GM12873 (cell line): Measurements from ENCODE around the gene CR2.

ENCODE experiments used
- TF ChIP-seq, protein P1 (sequence below): IDR thresholded peaks from 2 replicates; pipeline ENCODE4 v1.5.1; 2012; ENCODE audit warnings: low read depth, mild to moderate bottlenecking, moderate library complexity, low read length, control low read depth; ENCODE audit not compliant: insufficient read depth; ENCODE audit errors: missing control alignments

CR2 gene

DNA sequence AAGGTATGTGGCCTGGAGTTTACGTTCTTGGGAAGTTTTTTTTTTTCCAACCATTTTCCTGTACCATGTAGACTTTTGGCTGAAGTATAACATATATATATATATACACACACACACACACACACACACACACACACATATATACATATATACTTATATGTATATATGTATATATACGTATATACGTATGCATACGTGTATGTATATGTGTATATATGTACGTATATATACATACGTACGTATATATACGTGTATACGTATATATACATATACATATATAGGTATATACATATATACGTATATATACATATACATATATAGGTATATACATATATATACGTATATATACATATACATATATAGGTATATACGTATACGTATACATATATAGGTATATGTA, 60.8 kb downstream of the CR2 start:
- TF ChIP-seq, protein P1, sequence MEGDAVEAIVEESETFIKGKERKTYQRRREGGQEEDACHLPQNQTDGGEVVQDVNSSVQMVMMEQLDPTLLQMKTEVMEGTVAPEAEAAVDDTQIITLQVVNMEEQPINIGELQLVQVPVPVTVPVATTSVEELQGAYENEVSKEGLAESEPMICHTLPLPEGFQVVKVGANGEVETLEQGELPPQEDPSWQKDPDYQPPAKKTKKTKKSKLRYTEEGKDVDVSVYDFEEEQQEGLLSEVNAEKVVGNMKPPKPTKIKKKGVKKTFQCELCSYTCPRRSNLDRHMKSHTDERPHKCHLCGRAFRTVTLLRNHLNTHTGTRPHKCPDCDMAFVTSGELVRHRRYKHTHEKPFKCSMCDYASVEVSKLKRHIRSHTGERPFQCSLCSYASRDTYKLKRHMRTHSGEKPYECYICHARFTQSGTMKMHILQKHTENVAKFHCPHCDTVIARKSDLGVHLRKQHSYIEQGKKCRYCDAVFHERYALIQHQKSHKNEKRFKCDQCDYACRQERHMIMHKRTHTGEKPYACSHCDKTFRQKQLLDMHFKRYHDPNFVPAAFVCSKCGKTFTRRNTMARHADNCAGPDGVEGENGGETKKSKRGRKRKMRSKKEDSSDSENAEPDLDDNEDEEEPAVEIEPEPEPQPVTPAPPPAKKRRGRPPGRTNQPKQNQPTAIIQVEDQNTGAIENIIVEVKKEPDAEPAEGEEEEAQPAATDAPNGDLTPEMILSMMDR: no peak

DNA sequence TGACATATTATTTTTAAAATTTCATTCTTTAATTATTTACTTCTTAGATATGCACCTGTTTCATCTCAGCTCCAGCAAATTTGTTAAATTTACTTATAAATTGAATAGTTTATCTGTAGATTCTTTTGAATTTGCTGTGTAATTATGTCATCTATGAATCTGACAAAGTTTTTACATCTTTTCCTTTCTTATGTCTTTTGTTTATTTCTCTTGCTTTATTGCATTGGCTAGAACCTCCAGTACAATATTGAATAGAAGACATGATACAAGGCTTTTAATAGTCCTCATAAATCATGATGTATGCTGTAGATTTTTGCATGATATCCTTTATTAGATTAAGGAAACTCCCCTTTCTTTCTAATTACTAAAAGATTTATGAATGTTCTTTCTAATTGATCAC, 62.6 kb downstream of the CR2 start:
- TF ChIP-seq, protein P1: no peak

DNA sequence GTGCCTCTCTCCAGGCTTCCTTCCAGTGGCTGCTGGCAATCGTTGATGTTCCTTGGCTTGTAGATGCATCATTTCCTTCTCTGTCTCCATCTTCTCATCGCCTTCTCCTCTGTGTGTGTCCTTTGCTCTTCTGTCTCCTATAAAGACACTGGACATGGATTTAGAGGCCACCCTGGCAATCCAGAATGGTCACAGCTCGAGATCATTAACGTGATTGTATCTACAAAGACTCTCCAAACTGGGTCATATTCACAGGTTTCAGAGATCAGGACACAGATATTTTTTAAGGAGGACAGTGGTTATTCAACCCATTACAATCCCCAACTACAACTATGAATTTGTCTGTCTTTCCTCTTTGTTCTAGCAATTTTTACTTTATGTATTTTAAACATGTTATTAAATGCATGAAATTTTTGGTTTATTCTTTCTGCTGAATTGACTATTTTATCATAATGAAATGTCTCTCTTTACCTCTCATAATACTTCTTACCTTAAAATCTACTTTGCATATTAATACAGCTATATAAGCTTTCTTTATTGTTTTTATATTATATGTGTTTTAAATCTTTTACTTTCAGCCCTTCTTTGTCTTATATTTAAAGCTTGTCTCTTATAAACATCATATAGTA, 64.6 kb downstream of the CR2 start:
- TF ChIP-seq, protein P1: no peak

DNA sequence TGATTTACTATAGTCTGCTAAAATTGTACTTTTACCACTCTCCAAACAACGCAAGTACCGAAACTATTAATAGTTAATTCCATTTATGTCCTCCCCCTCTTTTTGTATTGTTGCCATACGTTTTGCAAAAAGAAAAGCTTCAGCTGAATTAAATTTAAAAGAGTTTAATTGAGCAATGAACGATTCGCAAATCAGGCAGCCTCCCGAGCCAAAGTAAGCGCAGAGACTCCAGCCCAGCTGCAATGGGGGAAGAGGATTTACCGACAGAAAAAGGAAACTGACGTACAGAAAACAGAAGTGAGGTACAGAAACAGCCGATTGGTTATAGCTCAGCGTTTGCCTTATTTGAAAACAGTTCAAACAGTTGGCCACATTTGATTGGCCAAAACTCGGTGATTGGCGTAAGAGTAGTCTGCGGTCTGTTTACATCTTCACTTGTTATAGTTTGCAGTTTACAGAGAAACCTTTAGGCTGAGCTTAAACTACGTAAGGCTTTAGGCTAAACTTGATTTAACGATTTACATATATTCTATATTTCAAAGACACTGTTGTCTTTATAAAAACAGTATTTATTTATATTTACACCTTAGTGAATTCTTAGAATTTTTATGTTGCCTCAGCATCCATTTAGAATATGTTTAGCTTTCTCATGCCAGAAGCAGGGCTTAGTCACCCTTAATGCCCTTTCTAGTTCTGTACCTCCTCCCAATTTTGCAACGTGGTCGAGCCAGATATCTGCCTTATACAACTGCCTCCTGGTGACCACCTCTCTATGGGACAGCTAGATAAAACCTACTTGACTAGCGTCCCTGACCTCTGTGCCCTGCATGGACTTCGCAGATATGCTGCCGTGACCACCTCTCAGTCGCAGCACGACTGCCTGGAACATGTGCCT, 65.6 kb downstream of the CR2 start:
- TF ChIP-seq, protein P1: no peak
